BLaER1 (cell line): ENCODE data around the gene LRRC2.
"Not testable (repeated sequence)": the region's sequence is repeated elsewhere in the genome, so short reads cannot be mapped to it uniquely, and the experiment has no call there.

Experiments used
- H3K27ac ChIP-seq: shearing (Covaris generic); formaldehyde crosslinking; 2 replicates; pipeline ENCODE4 v1.8.1; 2022
- H3K27me3 ChIP-seq: shearing (Covaris generic); formaldehyde crosslinking; 2 replicates; pipeline ENCODE4 v1.8.1; 2022
- H3K36me3 ChIP-seq: shearing (Covaris generic); formaldehyde crosslinking; 2 replicates; pipeline ENCODE4 v1.8.1; 2022
- H3K4me1 ChIP-seq: shearing (Covaris generic); formaldehyde crosslinking; 2 replicates; pipeline ENCODE4 v1.8.1; 2022
- H3K4me2 ChIP-seq: shearing (Covaris generic); formaldehyde crosslinking; 2 replicates; pipeline ENCODE4 v1.8.1; 2022
- H3K4me3 ChIP-seq: shearing (Covaris generic); formaldehyde crosslinking; 2 replicates; pipeline ENCODE4 v1.8.1; 2022
- H3K9ac ChIP-seq: shearing (Covaris generic); formaldehyde crosslinking; 2 replicates; pipeline ENCODE4 v1.8.1; 2022
- H3K9me3 ChIP-seq: shearing (Covaris generic); formaldehyde crosslinking; 2 replicates; pipeline ENCODE4 v1.8.1; 2022
- H4K20me1 ChIP-seq: shearing (Covaris generic); formaldehyde crosslinking; 2 replicates; pipeline ENCODE4 v1.8.1; 2022
- Cebpa-rat ChIP-seq: shearing (Covaris generic); IDR thresholded peaks from 2 replicates; pipeline ENCODE4 v1.8.1; 2022

The LRRC2 gene

DNA sequence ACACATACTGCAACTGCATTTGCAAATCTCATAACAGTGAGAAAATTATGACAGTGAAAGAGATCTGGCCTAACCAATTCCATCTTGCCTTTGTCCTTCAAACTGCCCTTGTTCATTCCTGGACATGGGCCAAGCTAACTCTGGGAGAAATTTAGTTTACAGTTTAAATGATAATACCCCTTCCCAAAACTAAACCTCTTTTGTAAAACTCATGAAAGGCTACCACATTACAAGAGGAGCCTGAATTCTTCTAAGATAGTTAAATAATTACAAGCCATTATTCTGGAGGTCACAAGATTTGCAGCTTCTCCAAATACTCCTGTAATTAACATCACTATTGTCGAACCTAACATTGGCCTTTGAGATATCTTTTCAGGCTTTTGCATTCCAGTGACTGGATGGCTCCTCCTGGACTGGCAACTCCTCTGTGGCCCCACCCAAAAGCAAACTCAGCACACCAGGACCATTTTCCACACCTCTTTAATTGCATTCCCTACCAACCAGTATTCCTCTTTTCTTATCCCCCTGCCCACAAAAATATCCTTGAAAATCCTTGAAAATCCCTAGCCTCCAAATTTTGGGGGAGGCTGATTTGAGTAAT, 37.4 kb upstream of the LRRC2 start:
- Histone ChIP-seq H3K9me3 (no peaks in the 10 kb centered on the region), H3K9ac (no peak overlapping the region), H3K36me3 (no peaks in the 10 kb centered on the region), H3K4me2 (no peak overlapping the region), H3K27me3 (no peaks in the 10 kb centered on the region), H3K4me3 (no peak overlapping the region), H3K4me1 (no peaks in the 10 kb centered on the region), H3K27ac (no peak overlapping the region), H4K20me1 (no peaks in the 10 kb centered on the region)
- no peak for TF ChIP-seq Cebpa-rat

- Histone ChIP-seq H3K9me3 (no peaks in the 10 kb centered on the region), H3K4me2 (no peak overlapping the region), H3K4me3 (no peak overlapping the region), H3K27me3 (no peaks in the 10 kb centered on the region), H3K36me3 (no peaks in the 10 kb centered on the region), H3K4me1 (no peaks in the 10 kb centered on the region), H3K27ac (no peak overlapping the region), H3K9ac (no peak overlapping the region), H4K20me1 (no peaks in the 10 kb centered on the region)
- TF ChIP-seq Cebpa-rat, result no peak
These were observed 33.5 kb upstream of the LRRC2 start for GRCh38 chr3:46599590-46599989.

GRCh38 chr3:46595819-46596314, 29.8 kb upstream of the LRRC2 start:
- Histone ChIP-seq H3K9ac (no peak overlapping the region), H3K36me3 (no peaks in the 10 kb centered on the region), H3K27ac (no peak overlapping the region), H3K4me1 (no peaks in the 10 kb centered on the region), H3K27me3 (no peaks in the 10 kb centered on the region), H3K9me3 (0 out of 2 replicates have a peak, but pooled peaks cover 3% of the 10 kb centered on the region), H3K4me2 (no peak overlapping the region), H3K4me3 (no peak overlapping the region), H4K20me1 (no peaks in the 10 kb centered on the region)
- TF ChIP-seq Cebpa-rat, result no peak

GRCh38 chr3:46594723-46595122, 28.6 kb upstream of the LRRC2 start:
- Histone ChIP-seq H3K4me1 (no peaks in the 10 kb centered on the region), H3K36me3 (no peaks in the 10 kb centered on the region), H3K27me3 (no peaks in the 10 kb centered on the region), H3K27ac (no peak overlapping the region), H3K4me2 (no peak overlapping the region), H4K20me1 (no peaks in the 10 kb centered on the region), H3K4me3 (no peak overlapping the region), H3K9ac (no peak overlapping the region), H3K9me3 (0 out of 2 replicates have a peak, but pooled peaks cover 3% of the 10 kb centered on the region)
- no peak for TF ChIP-seq Cebpa-rat

DNA sequence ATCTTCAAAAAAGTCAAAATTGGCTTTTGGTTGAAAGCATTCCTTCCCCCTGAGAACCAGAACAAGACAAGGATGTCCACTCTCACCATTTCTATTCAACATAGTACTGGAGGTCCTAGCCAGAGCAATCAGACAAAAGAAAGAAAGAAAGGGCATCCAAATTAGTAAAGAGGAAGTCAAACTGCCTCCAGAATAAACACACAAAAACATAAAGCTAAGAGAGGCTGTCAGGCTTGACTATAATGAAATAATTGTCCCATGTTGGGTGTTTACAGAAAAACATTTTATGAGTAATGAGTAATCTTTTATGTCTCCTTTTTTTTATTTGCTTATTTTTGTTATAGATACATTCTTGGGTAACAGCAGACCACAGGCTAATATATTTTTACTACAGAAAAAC, 27.9 kb upstream of the LRRC2 start:
- H3K36me3 ChIP-seq, result no peaks in the 10 kb centered on the region
- no peaks in the 10 kb centered on the region for H4K20me1 ChIP-seq
- no peak overlapping the region for H3K27ac ChIP-seq
- H3K4me2 ChIP-seq, result no peak overlapping the region
- H3K4me3 ChIP-seq, result no peak overlapping the region
- H3K9ac ChIP-seq, result no peak overlapping the region
- TF ChIP-seq Cebpa-rat, result no peak
- H3K27me3 ChIP-seq, result no peaks in the 10 kb centered on the region
- no peaks in the 10 kb centered on the region for H3K4me1 ChIP-seq
- H3K9me3 ChIP-seq, result 0 out of 2 replicates have a peak, but pooled peaks cover 3% of the 10 kb centered on the region

DNA sequence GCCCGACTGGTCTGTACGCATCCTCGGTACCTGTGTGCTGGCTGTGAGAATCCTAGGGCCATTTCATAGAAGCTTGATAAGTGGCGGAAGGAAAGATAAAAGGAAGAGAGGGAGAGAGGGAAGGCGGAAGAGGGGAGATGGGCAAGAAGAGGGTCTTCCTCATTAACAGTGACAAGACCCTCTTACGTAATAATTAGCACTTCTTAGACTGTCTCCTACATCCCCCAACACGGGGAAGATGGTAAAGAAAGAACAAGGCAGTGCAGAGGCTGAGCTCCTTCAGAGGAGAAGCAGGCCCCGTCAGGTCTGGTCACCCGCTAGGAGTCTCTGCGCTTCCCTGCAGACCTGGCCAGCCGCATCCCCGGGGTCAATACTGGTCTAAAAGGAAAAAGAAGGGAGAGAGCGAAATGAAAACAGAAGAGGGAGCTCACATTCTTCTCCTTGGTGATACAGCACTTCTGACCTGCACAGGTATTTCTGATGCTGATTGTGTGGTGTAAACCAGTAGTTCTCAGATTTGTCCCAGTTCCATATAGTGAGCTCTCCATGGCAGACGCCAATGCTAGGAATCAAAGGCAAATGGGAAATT, 27.3 kb upstream of the LRRC2 start:
- Histone ChIP-seq H3K36me3 (no peaks in the 10 kb centered on the region), H3K27me3 (no peaks in the 10 kb centered on the region), H3K4me2 (no peak overlapping the region), H3K27ac (no peak overlapping the region), H3K4me3 (no peak overlapping the region), H3K4me1 (no peaks in the 10 kb centered on the region), H3K9ac (no peak overlapping the region), H4K20me1 (no peaks in the 10 kb centered on the region), H3K9me3 (0 out of 2 replicates have a peak, but pooled peaks cover 3% of the 10 kb centered on the region)
- peak; percentile 21; the same call in 1 of the 2 replicates for TF ChIP-seq Cebpa-rat

- not testable (repeated sequence) for H3K4me1 ChIP-seq, H3K4me2 ChIP-seq, H3K4me3 ChIP-seq, H3K27ac ChIP-seq, H3K9me3 ChIP-seq, H3K9ac ChIP-seq, H3K27me3 ChIP-seq, H4K20me1 ChIP-seq, H3K36me3 ChIP-seq
These were observed 21.2 kb upstream of the LRRC2 start for GRCh38 chr3:46587268-46587667.

DNA sequence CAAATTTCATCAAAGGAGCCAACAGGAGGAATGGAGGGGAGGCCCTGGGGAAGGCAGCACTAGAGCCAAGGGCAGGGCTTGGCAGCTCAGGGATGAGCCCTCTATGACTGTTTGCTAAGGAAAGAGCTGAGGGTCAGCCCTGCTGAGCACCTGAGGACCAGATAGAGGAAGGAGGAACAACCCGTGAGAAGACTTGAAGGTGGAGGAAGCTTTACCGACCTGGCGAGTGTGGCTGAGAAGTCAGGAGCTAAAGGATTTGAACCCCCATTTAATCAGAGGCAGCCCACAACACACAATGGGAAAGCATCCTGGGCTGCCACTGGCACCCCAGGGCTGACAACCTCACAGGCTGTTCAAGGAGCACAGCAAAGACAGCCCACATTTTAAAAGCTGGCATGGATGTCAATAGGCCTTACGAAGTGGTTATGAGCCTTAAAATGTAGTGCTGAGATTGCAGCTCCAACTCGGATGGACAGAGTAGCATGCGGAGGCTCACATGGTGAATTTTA, 20.7 kb upstream of the LRRC2 start:
- H3K36me3 ChIP-seq, result no peaks in the 10 kb centered on the region
- no peaks in the 10 kb centered on the region for H4K20me1 ChIP-seq
- no peak for TF ChIP-seq Cebpa-rat
- H3K4me2 ChIP-seq, result no peak overlapping the region
- no peak overlapping the region for H3K27ac ChIP-seq
- H3K9me3 ChIP-seq, result 0 out of 2 replicates have a peak, but pooled peaks cover 3% of the 10 kb centered on the region
- H3K4me1 ChIP-seq, result no peaks in the 10 kb centered on the region
- no peaks in the 10 kb centered on the region for H3K27me3 ChIP-seq
- H3K9ac ChIP-seq, result no peak overlapping the region
- no peak overlapping the region for H3K4me3 ChIP-seq

DNA sequence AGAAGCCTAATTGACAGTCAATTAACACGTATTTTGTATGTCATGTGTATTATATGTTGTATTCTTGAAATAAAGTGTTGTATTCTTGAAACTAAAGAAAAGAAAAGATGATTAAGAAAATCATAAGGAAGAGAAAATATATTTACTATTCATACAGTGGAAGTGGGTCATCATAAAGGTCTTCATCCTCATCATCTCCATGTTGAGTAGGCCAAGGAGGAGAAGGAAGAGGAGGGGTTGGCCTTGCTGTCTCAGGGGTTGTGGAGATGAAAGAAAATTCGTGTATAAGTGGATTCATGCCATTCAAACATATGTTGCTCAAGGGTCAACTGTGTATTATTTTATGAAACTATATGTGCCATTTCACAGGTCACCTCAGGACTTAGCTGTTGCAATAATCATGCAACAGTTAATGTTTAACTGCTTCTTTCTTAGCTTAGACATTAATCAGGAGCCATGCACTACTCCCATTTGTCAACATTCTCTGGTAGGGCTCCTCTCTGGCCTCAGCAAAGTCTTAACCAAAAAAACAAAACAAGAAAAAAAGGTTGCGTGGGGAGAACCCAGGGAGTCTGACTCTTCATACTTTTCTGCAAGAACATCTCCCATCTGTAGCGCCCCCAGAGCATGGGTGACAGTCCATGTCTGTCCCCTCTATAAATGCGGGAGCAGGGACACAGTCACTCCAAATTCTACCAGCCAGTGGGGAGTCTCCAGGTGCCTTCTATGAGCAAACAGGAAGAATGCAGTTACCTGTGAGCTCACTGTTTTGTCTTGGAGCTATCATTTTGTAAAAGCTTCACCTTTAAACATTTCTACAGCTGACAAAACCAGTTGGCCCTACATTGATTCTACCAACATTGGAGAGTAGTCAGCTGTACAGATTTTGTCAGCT, 19.9 kb upstream of the LRRC2 start:
- H3K36me3 ChIP-seq, result no peaks in the 10 kb centered on the region
- no peak overlapping the region for H3K9ac ChIP-seq
- no peaks in the 10 kb centered on the region for H3K27me3 ChIP-seq
- no peaks in the 10 kb centered on the region for H3K4me1 ChIP-seq
- H3K9me3 ChIP-seq, result no peaks in the 10 kb centered on the region
- no peak overlapping the region for H3K4me3 ChIP-seq
- H3K4me2 ChIP-seq, result no peak overlapping the region
- H3K27ac ChIP-seq, result no peak overlapping the region
- no peaks in the 10 kb centered on the region for H4K20me1 ChIP-seq
- no peak for TF ChIP-seq Cebpa-rat
